ENCODE data around the gene TMEM154.

Gene TMEM154

GRCh38 chr4:152696764-152697261 is 17.0 kb upstream of the TMEM154 start:
- no peak for DNase-seq (ENCODE audit: low read depth, low spot score)

DNA sequence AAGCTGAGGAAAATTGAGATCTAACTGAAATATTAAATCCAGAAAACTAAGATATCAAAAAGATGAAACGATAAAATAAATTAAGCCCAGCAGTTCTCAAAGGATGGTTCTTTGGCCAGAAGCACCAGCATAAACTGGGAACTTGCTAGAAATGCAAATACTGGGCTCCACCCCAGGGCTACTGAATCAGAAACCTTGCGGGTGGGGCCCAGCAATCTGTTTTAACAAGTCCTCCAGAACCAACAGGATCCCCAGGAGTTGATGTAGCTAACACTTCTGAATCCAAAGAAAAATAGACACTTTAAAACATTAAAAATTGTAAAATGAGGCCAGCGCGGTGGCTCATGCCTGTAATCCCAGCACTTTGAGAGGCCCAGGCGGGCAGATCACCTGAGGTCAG is 14.1 kb upstream of the TMEM154 start:
- no peak for DNase-seq (ENCODE audit: low read depth, low spot score)

DNA sequence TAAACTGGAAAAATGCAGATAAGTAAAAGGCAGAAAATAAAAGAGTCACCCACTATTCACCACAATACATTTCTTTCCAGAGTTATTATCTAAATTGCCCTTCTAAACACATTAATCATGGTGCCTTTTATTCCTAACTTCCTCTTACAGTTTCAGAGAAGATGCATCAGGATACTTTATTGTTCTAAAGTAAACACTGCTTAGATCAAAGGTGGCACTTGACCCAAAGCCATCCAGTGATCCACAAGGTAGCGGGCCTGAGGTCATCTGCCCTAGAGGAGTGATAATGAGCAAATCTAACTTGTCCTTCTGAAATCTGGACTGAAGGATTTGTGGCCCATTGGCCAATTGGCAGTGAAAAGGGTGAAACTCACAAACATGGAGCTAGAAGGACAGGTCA is 12.0 kb upstream of the TMEM154 start:
- DNase-seq (ENCODE audit: low read depth, low spot score), result no peak

DNA sequence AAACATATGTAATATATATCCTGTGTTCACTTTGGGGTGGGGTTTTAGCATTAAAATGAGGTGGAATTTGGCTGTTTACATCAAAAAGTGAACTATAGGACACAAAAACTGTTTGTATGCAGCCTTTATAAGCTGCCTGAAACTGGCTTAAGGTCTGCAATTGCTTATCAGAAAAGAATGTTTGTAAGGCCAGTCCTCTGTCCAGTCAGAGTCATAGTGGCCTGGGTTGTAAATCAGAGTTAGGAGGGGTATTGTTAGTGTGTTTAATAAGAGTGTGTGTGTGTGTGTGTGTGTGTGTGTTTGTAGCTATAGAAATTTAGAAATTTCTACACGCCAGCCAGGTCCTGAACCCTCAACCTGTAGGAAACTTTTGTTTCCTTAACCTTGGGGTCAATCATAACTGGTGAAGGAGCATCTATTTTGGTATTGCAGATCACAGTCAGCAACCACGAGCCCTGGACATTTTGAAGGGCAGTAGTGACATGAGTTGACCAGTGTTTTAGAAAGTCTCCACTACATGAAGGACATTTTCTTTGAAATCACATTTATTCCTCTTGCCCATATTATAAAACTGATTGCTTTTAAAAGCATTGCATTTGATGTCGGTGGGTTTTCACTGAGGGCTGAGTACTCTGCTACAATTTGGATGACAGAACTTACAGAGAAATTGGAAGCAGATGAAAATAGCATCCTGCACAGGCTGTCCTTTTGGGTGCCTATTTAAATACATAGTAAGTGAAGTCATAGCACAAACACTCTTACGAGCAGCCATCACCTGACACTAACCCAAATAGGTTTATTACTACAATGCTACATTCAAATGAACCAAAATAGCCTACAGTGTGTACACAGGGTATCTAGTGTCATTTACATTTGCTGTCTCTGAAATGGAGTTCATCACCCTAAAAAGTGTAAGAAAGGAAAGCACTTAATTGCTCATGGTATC is 11.2 kb upstream of the TMEM154 start:
- DNase-seq (ENCODE audit: low read depth, low spot score), result no peak

- no peak for DNase-seq (ENCODE audit: low read depth, low spot score)
Measured at GRCh38 chr4:152689615-152690501, 10.1 kb upstream of the TMEM154 start.

GRCh38 chr4:152687974-152688599 is 8.3 kb upstream of the TMEM154 start:
- no peak for DNase-seq (ENCODE audit: low read depth, low spot score)

- DNase-seq (ENCODE audit: low read depth, low spot score), result no peak
Measured at GRCh38 chr4:152686452-152687013, 6.7 kb upstream of the TMEM154 start.

DNA sequence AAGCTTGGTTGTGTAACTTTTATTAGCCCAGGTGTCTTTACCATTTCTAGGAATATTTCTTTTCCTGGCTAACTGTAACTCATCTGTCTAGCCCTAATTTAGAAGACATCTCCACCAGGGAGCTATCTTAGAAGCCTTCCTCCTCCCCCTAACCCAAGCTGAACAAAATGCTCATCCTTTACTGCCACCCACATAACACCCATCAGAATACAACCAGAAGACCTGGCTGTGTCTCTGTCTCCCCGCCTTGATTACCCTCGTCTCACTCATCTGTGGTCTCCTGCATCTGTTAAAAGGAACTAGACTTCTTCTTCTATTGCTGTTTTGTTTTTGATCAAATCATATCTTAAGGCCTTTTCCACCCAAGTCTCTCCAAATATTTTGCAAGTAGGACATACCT is 4.8 kb upstream of the TMEM154 start:
- no peak for DNase-seq (ENCODE audit: low read depth, low spot score)

- DNase-seq (ENCODE audit: low read depth, low spot score), result no peak
Measured at GRCh38 chr4:152684007-152684406, 4.2 kb upstream of the TMEM154 start.

- no peak for DNase-seq (ENCODE audit: low read depth, low spot score)
Measured at GRCh38 chr4:152682143-152682941, 2.5 kb upstream of the TMEM154 start.

- DNase-seq (ENCODE audit: low read depth, low spot score), result no peak
Measured at GRCh38 chr4:152680988-152681603, 1.3 kb upstream of the TMEM154 start.

DNA sequence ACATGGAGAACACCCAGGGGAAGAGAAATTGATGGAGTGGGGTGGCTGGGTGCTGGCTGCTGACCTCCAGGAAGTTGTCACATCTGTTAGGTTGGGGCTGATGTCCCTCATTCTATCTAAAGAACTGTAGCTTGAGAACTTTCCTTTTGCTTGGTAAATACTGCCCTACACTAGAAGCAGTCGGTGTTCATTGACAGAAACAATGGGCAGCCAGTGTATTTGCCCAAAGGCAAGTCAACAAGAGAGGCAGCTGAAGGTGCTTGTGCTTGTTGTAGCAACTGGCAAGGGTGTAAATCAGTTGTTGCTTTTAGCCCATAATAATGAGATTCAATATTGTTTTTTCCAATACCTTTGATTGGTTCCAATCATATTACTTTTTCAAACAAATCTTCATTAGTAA is 956 bp downstream of the TMEM154 start:
- DNase-seq (ENCODE audit: low read depth, low spot score), result no peak

GRCh38 chr4:152677117-152677516 is 2.7 kb downstream of the TMEM154 start:
- no peak for DNase-seq (ENCODE audit: low read depth, low spot score)

DNA sequence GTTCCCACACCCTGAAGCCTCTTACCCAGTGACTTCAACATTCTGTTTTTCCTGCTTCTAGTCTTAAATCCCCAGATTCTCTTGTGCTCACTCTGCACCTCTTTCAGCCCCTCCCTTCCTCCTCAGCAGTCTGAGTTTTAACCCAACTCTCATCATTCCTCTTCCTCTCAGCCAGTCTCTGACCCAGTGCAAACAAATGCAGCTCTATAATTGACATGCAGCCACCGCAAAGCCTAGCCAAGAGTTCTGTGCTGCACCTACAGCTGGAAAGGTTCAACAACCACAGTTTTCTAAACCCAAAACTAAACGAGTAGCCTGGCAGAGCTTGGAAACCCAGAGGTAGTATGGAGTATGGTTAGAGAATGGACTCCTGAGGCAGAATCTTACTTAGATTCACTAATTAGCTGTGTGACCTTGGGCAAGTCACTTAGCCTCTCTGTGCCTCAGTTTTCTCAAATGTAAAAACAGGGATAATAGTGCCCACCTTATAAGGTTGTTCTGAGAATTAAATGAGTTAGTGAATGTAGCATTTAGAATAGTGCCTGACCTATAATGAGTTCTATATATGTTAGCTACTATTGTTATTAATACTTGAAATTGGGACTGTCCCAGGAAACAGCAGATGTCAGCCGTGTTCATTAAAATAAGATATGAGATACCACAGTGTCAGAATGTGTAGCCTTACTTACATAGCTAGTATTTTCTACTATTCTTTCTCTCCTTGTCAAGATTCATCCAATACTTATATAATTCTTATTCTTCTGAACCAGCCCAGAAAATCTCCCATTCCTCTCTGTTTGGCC is 3.5 kb downstream of the TMEM154 start:
- DNase-seq (ENCODE audit: low read depth, low spot score), result no peak

GRCh38 chr4:152674359-152674758 is 5.4 kb downstream of the TMEM154 start:
- DNase-seq (ENCODE audit: low read depth, low spot score), result no peak

DNA sequence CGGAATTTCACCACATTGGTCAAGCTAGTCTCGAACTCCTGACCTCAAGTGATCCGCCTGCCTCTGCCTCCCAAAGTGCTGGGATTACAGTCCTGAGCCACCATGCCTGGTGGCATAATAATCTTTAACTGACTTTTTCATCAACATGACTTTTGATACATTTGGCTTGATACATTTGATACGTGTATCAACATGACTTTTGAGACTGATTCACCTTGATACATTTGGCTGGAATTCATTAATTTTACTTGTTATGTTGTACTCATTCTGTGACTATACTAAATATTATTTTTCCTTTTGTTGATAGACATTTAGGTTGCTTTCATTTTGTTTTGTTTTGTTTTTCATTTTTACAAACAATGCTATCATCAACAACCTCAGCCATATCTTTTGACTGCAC is 6.3 kb downstream of the TMEM154 start:
- DNase-seq (ENCODE audit: low read depth, low spot score), result no peak

GRCh38 chr4:152672206-152673092 is 7.3 kb downstream of the TMEM154 start:
- DNase-seq (ENCODE audit: low read depth, low spot score), result no peak

DNA sequence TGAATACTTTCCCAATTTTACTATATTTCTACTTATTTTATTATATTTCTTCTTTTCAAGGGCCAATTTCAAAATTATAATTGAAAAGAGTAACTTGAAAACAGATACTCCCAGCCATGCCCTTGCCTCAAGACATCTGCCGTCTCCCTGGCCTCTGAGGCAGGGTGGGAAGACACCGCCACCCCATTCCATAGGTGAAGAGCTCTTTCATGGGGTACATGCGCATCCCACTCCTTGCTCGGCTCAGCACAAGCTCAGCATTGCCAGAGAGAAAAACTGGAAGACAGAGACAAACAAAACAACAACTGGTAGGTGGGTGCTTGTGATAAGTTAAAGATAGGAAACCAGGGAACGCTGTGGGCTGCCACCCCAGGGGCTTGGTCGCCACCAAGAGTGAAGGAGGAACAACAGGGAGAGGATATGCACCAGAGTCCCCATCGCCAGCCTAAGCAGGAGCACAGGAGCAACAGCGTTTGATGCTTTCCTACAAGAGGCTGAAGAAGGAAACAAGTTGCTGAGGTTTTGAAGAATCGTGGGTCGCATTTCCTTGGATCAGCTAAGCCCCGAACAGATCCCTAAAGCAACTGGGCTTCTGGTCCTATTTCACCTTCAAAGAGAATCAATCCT is 11.3 kb downstream of the TMEM154 start:
- no peak for DNase-seq (ENCODE audit: low read depth, low spot score)
